IPS-20b (cell line): Measurements from ENCODE around the gene ANO3.

Experiments
- H3K27ac ChIP-seq: one replicate; pipeline ENCODE4 v1.5.1; 2013; ENCODE audit warnings: low read length
- H3K27me3 ChIP-seq: 2 replicates; pipeline ENCODE4 v1.6.1; 2013; ENCODE audit warnings: mild to moderate bottlenecking, low read length, inconsistent platforms; ENCODE audit not compliant: insufficient read depth
- H3K36me3 ChIP-seq: 2 replicates; pipeline ENCODE4 v1.6.1; 2013; ENCODE audit warnings: low read depth, mild to moderate bottlenecking, inconsistent platforms, low read length, moderate library complexity; ENCODE audit not compliant: insufficient read depth
- H3K4me1 ChIP-seq: 2 replicates; pipeline ENCODE4 v1.6.1; 2013; ENCODE audit warnings: mild to moderate bottlenecking, control low read depth, inconsistent platforms, low read length, moderate library complexity; ENCODE audit not compliant: insufficient read depth
- H3K4me3 ChIP-seq: 2 replicates; pipeline ENCODE4 v1.5.1; 2013; ENCODE audit warnings: mild to moderate bottlenecking, low read length, inconsistent platforms
- H3K9ac ChIP-seq: 2 replicates; pipeline ENCODE4 v1.6.1; 2013; ENCODE audit warnings: low read depth, mild to moderate bottlenecking, inconsistent platforms, low read length, moderate library complexity
- H3K9me3 ChIP-seq: 2 replicates; pipeline ENCODE4 v1.6.1; 2013; ENCODE audit warnings: mild to moderate bottlenecking, low read depth, low read length, inconsistent platforms; ENCODE audit not compliant: insufficient read depth

Gene ANO3

GRCh38 chr11:26649884-26650283, 318.0 kb downstream of the ANO3 start:
- H3K9me3 ChIP-seq, result no peaks in the 10 kb centered on the region
- 0 out of 2 replicates have a peak overlapping the region, but pooled peaks have one; percentile 20 for H3K4me3 ChIP-seq
- H3K27me3 ChIP-seq, result no peaks in the 10 kb centered on the region
- no peaks in the 10 kb centered on the region for H3K36me3 ChIP-seq
- no peaks in the 10 kb centered on the region for H3K4me1 ChIP-seq
- H3K9ac ChIP-seq, result no peak overlapping the region
- no peak overlapping the region for H3K27ac ChIP-seq

- Histone ChIP-seq H3K27me3 (no peaks in the 10 kb centered on the region), H3K4me3 (no peak overlapping the region), H3K4me1 (no peaks in the 10 kb centered on the region), H3K27ac (no peak overlapping the region), H3K36me3 (no peaks in the 10 kb centered on the region), H3K9ac (no peak overlapping the region), H3K9me3 (no peaks in the 10 kb centered on the region)
Measured at GRCh38 chr11:26651916-26652315, 320.0 kb downstream of the ANO3 start.

GRCh38 chr11:26655287-26655686, 323.4 kb downstream of the ANO3 start:
- Histone ChIP-seq H3K4me3 (no peak overlapping the region), H3K9ac (no peak overlapping the region), H3K4me1 (no peaks in the 10 kb centered on the region), H3K9me3 (no peaks in the 10 kb centered on the region), H3K27ac (no peak overlapping the region), H3K36me3 (no peaks in the 10 kb centered on the region), H3K27me3 (no peaks in the 10 kb centered on the region)

- Histone ChIP-seq H3K4me3 (no peak overlapping the region), H3K4me1 (no peaks in the 10 kb centered on the region; the same call in 1 of the 2 replicates), H3K36me3 (no peaks in the 10 kb centered on the region), H3K9ac (no peak overlapping the region), H3K27me3 (no peaks in the 10 kb centered on the region), H3K27ac (no peak overlapping the region), H3K9me3 (no peaks in the 10 kb centered on the region)
Measured at GRCh38 chr11:26662916-26663315, 331.0 kb downstream of the ANO3 start.

GRCh38 chr11:26665036-26665435, 333.1 kb downstream of the ANO3 start:
- Histone ChIP-seq H3K9me3 (no peaks in the 10 kb centered on the region), H3K4me1 (no peaks in the 10 kb centered on the region; the same call in 1 of the 2 replicates), H3K27me3 (no peaks in the 10 kb centered on the region), H3K27ac (no peak overlapping the region), H3K4me3 (no peak overlapping the region), H3K36me3 (no peaks in the 10 kb centered on the region), H3K9ac (no peak overlapping the region)

- Histone ChIP-seq H3K9ac (no peak overlapping the region), H3K27me3 (no peaks in the 10 kb centered on the region), H3K27ac (no peak overlapping the region), H3K4me1 (no peaks in the 10 kb centered on the region; the same call in 1 of the 2 replicates), H3K36me3 (no peaks in the 10 kb centered on the region), H3K9me3 (no peaks in the 10 kb centered on the region), H3K4me3 (no peak overlapping the region)
Measured at GRCh38 chr11:26665946-26666345, 334.0 kb downstream of the ANO3 start.

DNA sequence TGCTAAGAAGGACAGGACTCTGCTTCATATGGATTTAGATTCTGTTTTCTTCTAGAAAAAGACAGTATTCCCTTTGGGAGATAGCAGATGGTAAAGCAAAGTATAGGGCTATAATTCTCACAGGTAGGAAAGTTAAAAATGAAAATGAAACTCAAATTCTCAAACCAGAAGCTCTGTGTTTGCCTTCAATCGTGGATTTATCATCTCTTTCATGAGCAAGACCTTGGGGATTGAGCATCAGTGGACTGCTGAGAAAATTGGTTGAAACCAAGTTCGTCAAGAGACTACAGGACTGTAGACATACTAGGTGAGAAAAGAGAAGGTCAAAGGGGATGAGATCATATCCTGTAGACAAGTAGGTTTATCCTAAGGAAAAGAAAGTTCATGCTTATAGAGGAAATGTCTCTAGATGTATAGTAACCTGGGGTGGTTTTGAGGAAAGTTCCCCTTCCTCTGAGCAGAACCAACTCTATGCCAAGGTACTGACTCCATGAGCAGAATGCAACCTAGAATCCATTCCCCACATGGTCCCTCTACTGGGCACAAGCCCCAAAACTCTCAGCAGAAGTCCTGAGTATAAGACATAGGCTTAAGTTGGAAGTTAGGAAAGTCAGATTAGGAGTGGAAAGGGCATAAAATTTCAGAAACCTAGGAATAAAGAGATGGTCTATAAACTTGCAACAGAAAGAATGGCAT, 343.5 kb downstream of the ANO3 start:
- Histone ChIP-seq H3K4me3 (no peak overlapping the region), H3K9ac (no peak overlapping the region), H3K27ac (no peak overlapping the region), H3K9me3 (no peaks in the 10 kb centered on the region), H3K36me3 (no peaks in the 10 kb centered on the region), H3K27me3 (no peaks in the 10 kb centered on the region), H3K4me1 (no peaks in the 10 kb centered on the region)

DNA sequence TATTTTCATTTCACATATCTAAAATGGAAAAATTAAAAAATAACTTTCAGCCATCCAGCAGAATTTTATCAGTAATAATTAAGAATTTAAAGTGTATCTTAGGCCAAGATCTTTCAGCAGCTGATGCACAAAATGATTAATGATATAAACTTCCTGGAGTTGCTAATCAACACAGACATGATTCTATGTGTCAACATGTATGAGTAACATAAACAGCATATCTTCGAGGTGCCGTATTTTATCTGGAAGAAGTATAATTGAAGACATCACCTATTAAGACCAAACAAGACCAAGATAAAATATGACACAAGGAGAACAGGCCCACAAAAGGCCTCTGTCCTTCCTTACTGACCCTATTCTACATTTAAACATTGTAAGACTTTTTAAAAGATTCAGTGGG, 344.7 kb downstream of the ANO3 start:
- H3K4me1 ChIP-seq, result no peaks in the 10 kb centered on the region
- H3K9ac ChIP-seq, result no peak overlapping the region
- H3K27me3 ChIP-seq, result no peaks in the 10 kb centered on the region
- H3K36me3 ChIP-seq, result no peaks in the 10 kb centered on the region
- H3K4me3 ChIP-seq, result no peak overlapping the region
- no peaks in the 10 kb centered on the region for H3K9me3 ChIP-seq
- H3K27ac ChIP-seq, result no peak overlapping the region

DNA sequence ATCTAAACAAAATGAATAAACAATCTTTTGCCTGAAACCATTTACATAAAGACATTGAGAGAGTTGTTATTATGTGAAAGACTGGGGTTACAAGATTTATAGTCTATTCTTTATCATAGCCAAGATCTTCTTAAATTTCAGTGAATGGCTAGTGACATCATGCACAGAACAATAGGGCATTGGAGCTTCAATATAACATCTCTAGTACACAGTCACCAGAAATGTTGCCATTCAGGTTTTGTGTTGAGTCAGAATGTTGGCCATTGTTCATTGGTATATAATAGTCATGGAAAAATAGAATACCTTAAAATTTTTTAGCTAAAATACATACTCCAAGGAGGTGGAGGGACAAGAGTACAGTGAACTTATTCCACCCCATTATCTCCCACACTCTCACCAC, 345.6 kb downstream of the ANO3 start:
- Histone ChIP-seq H3K27ac (no peak overlapping the region), H3K27me3 (no peaks in the 10 kb centered on the region), H3K4me3 (no peak overlapping the region), H3K9me3 (no peaks in the 10 kb centered on the region), H3K36me3 (no peaks in the 10 kb centered on the region), H3K4me1 (no peaks in the 10 kb centered on the region), H3K9ac (no peak overlapping the region)

DNA sequence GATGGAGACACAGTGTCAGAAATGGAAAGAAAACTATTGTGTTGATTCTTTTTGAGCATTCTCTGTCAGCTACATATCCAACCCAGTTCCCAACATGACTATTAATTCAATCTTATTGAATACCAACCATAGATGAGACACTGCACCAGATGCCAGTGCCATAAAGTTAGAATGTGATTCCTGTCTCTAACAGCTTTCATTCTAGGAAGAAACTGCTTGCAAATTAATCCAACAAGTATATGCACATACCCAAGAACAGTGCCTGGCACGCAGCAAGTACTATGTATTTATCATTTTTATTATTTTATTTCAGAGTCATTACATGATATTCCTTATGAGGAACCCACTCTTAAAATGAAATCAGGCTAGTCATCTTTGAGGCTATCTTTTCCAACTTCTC, 355.4 kb downstream of the ANO3 start:
- no peaks in the 10 kb centered on the region for H3K4me1 ChIP-seq
- no peak overlapping the region for H3K4me3 ChIP-seq
- H3K27ac ChIP-seq, result no peak overlapping the region
- no peak overlapping the region for H3K9ac ChIP-seq
- no peaks in the 10 kb centered on the region for H3K27me3 ChIP-seq
- H3K9me3 ChIP-seq, result no peaks in the 10 kb centered on the region
- no peaks in the 10 kb centered on the region for H3K36me3 ChIP-seq

DNA sequence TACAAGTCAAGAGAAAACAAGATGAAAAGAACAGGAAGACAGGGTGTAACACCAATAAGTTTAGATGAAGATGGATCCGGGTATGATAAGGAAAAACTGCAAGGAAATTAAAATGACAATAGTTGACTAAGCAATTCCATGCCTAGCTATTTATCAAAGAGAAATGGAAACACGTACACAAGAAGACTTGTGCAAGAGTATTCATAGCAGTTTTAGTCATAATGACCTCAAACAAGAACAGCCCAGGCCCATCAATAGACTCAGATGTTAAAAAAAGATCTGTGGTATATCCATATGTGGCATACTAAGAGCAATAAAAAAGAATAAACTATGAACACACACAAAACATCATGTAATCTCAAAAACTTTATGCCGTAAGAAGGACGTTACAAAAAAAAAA, 356.8 kb downstream of the ANO3 start:
- no peak overlapping the region for H3K9ac ChIP-seq
- no peaks in the 10 kb centered on the region for H3K9me3 ChIP-seq
- H3K27me3 ChIP-seq, result no peaks in the 10 kb centered on the region

GRCh38 chr11:26696330-26696729, 364.4 kb downstream of the ANO3 start:
- no peaks in the 10 kb centered on the region for H3K36me3 ChIP-seq
- no peak overlapping the region for H3K4me3 ChIP-seq
- peaks cover 4% of the 10 kb centered on the region; the same call in 1 of the 2 replicates for H3K4me1 ChIP-seq
- H3K9me3 ChIP-seq, result no peaks in the 10 kb centered on the region
- no peaks in the 10 kb centered on the region for H3K27me3 ChIP-seq
- no peak overlapping the region for H3K9ac ChIP-seq
- no peak overlapping the region for H3K27ac ChIP-seq

More for the DNA sequence above, 356.8 kb downstream of the ANO3 start:
- H3K27ac ChIP-seq, result no peak overlapping the region
- no peaks in the 10 kb centered on the region for H3K36me3 ChIP-seq
- H3K4me1 ChIP-seq, result no peaks in the 10 kb centered on the region
- no peak overlapping the region for H3K4me3 ChIP-seq
